Nephron progenitor cell (in vitro differentiated cells): ENCODE measurements around the gene CNN3.

Experiments used
- DNase-seq: peaks from one replicate; pipeline ENCODE4 v3.0.0; 2021
- H3K27ac Mint-ChIP-seq: 2 replicates; pipeline ENCODE4 v1.8.0; 2021; ENCODE audit warnings: mild to moderate bottlenecking, moderate library complexity, mixed read lengths
- H3K27me3 Mint-ChIP-seq: 2 replicates; pipeline ENCODE4 v1.8.0; 2021; ENCODE audit warnings: mild to moderate bottlenecking, low read depth, mixed read lengths; ENCODE audit not compliant: poor library complexity
- H3K36me3 Mint-ChIP-seq: 2 replicates; pipeline ENCODE4 v1.8.0; 2021; ENCODE audit warnings: low read depth, mixed read lengths
- H3K4me1 Mint-ChIP-seq: 2 replicates; pipeline ENCODE4 v1.8.0; 2021; ENCODE audit warnings: mixed read lengths
- H3K4me3 Mint-ChIP-seq: 2 replicates; pipeline ENCODE4 v1.8.0; 2021; ENCODE audit warnings: mild to moderate bottlenecking, moderate library complexity, mixed read lengths
- H3K9me3 Mint-ChIP-seq: 2 replicates; pipeline ENCODE4 v1.8.0; 2021; ENCODE audit warnings: mild to moderate bottlenecking, moderate library complexity, mixed read lengths
- TF ChIP-seq, protein P1 (sequence below): fragments of 200-600 bp; sonication (generic); IDR thresholded peaks from 2 replicates; pipeline ENCODE4 v1.5.0; 2021; ENCODE audit warnings: antibody characterized with exemption

CNN3 gene

DNA sequence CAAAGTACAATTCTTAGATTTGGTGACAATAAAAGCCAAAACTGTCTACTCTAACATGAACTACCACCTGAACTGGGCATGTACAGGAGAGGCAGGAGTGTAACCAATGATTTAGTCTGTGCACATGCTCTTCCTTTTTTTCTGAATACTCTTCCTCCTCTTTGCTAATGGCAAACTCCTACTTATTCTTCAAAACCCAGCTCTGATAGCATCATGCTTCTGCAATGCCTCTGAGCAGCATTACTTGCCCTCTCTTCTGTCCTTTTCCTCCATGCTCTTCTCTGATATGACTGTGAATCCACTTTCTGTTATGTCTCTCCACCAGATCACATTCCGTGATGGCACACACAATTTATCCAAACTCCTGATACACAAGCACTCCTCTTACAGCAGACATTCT lies 31.4 kb downstream of the CNN3 start:
- no peak for DNase-seq
- H3K27me3 Mint-ChIP-seq, result no peaks in the 10 kb centered on the region
- H3K9me3 Mint-ChIP-seq, result no peaks in the 10 kb centered on the region
- no peaks in the 10 kb centered on the region for H3K4me1 Mint-ChIP-seq
- no peak overlapping the region for H3K4me3 Mint-ChIP-seq
- TF ChIP-seq, protein P1, sequence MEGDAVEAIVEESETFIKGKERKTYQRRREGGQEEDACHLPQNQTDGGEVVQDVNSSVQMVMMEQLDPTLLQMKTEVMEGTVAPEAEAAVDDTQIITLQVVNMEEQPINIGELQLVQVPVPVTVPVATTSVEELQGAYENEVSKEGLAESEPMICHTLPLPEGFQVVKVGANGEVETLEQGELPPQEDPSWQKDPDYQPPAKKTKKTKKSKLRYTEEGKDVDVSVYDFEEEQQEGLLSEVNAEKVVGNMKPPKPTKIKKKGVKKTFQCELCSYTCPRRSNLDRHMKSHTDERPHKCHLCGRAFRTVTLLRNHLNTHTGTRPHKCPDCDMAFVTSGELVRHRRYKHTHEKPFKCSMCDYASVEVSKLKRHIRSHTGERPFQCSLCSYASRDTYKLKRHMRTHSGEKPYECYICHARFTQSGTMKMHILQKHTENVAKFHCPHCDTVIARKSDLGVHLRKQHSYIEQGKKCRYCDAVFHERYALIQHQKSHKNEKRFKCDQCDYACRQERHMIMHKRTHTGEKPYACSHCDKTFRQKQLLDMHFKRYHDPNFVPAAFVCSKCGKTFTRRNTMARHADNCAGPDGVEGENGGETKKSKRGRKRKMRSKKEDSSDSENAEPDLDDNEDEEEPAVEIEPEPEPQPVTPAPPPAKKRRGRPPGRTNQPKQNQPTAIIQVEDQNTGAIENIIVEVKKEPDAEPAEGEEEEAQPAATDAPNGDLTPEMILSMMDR, result no peak
- H3K27ac Mint-ChIP-seq, result peak overlapping the region; percentile 1
- H3K36me3 Mint-ChIP-seq, result peaks cover 67% of the 10 kb centered on the region

DNA sequence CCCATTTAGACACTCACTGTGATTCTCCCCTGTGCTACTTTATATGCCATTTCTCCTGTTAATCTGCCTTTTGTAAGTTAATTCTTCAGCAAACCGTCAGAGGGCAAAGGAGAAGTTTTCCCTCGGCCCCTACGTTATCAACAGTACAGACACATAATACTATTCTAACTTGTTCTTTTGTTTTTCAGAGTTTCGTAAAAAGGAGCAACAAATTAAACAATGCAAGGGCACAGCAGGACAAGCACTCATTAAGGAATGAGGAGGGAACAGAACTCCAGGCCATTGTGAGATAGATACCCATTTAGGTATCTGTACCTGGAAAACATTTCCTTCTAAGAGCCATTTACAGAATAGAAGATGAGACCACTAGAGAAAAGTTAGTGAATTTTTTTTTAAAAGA lies 32.3 kb downstream of the CNN3 start:
- no peak overlapping the region for H3K27ac Mint-ChIP-seq
- H3K36me3 Mint-ChIP-seq, result peaks cover 71% of the 10 kb centered on the region
- no peak for DNase-seq
- H3K4me3 Mint-ChIP-seq, result no peak overlapping the region
- H3K9me3 Mint-ChIP-seq, result no peaks in the 10 kb centered on the region
- H3K27me3 Mint-ChIP-seq, result peaks cover 3% of the 10 kb centered on the region
- TF ChIP-seq, protein P1, result no peak
- H3K4me1 Mint-ChIP-seq, result no peaks in the 10 kb centered on the region

DNA sequence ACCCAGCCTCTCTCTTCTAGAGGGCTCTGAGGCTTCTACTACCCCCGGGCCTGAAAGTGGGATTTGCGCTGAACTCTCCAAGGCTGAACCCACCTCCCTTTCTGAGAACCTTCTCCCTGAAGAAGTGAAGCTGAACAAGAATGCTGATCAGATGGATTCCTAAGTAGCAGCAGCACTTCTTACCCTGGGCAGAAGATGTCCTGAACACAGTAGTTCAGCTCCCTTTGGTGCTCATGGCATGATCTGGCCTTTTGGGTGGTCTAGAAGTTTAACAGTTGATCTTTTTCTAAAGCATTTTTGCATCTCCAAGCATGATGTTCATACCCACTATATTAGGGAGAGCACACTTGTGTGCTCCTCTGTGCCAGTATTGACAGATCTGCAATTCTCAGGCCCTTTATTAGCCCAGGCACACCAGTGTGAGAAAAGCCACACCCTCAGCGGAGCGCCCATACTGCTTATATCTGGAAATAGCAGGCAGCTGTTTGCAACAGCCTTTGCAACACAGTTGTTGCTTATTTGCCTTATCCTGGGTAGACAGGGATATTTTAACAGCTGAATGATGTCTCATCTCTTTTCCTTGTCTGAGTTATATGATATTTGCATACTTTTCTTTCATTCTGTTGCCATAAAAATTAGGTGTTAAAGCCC lies 34.2 kb downstream of the CNN3 start:
- Mint-ChIP-seq H3K4me3 (no peak overlapping the region), H3K9me3 (no peaks in the 10 kb centered on the region), H3K27ac (peak overlapping the region; percentile 26), H3K4me1 (peaks cover 5% of the 10 kb centered on the region), H3K27me3 (peaks cover 3% of the 10 kb centered on the region), H3K36me3 (peaks cover 63% of the 10 kb centered on the region)
- DNase-seq, result no peak
- TF ChIP-seq, protein P1, result no peak

DNA sequence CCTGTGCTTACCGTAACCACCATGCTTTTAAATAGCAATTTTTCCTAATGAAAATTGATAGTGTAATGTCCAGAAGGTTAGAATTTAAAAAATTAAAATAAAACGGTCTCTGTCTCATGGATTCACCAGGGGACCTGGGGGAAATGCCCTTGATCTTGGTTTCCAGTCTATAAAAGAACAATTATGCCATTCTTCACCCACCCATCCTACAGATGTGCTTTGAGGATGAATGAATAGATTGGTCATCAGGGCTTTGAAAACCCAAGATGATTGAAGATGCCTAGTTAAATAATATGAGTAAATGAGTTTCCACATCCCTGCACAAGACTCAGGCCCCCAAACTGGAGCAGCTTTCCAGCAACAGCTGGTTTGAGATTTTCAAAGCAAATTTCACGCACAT lies 38.7 kb downstream of the CNN3 start:
- Mint-ChIP-seq H3K27ac (no peak overlapping the region), H3K9me3 (no peaks in the 10 kb centered on the region), H3K36me3 (peaks cover 32% of the 10 kb centered on the region), H3K4me3 (no peak overlapping the region), H3K27me3 (peaks cover 3% of the 10 kb centered on the region), H3K4me1 (peaks cover 33% of the 10 kb centered on the region)
- DNase-seq, result no peak
- TF ChIP-seq, protein P1, result no peak

DNA sequence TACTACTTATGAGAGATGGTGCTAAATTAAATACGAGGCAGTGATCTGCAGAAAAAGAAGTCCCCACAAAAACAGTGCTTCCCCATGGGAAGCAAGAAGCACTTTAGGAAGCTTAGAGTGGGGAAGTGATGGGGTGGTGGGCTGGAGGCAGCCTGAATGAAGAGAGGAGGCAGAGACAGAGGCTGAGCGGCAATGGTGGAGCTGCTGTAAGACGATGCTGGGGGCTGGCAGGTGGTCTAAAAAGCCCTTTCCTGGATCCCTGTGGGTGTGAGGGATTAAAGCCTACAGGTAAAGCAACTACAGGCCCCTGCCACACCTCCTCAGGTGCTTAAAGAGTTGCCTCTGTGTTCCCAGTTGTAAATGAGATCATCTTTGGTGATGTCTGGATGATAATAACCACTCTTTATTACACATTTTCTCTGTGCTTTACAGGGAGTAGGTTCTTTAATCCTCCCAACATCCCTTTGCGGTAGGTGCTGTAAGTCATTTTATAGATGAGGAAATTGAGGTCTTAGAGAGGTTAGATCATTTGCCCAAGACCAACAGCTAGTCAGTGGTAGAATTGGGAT lies 39.2 kb downstream of the CNN3 start:
- DNase-seq, result no peak
- Mint-ChIP-seq H3K27ac (no peak overlapping the region), H3K4me1 (peaks cover 38% of the 10 kb centered on the region), H3K9me3 (no peaks in the 10 kb centered on the region), H3K27me3 (peaks cover 3% of the 10 kb centered on the region), H3K4me3 (no peak overlapping the region), H3K36me3 (peaks cover 31% of the 10 kb centered on the region)
- TF ChIP-seq, protein P1, result no peak

DNA sequence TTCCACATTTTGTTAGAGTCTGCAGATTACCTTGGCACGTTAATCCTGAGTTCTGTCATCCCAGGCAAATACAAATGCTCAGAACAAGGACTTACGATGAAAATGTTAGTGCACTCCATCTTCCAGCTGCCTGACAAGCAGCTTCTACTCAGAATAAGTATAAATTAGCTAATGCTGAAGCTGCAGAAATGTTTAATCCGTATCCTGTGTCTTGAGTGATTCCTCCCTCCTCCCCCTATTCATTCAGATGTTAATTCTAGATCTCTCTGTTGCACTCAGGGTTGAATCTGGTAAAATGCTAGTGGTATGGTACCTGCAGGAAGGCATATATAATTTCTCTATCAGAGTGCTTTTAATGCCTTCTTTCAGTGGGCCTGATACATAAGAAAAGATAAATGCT lies 39.8 kb downstream of the CNN3 start:
- Mint-ChIP-seq H3K4me1 (peaks cover 40% of the 10 kb centered on the region), H3K27me3 (peaks cover 3% of the 10 kb centered on the region), H3K9me3 (no peaks in the 10 kb centered on the region), H3K4me3 (no peak overlapping the region), H3K36me3 (peaks cover 26% of the 10 kb centered on the region), H3K27ac (no peak overlapping the region)
- TF ChIP-seq, protein P1, result no peak
- DNase-seq, result no peak
